GM23248 (cell line): ENCODE measurements around the gene KCTD5. TPM values are rescaled to one million over a fixed set of nuclear protein-coding genes. Genes with fewer than 3 reads are reported as not detected.
"Not testable (repeated sequence)": the region's sequence is repeated elsewhere in the genome, so short reads cannot be mapped to it uniquely, and the experiment has no call there.

Experiments used
- DNase-seq: peaks from one replicate; pipeline ENCODE4 v3.0.0-alpha.2; 2015
- H2AFZ ChIP-seq: fragments of 200-600 bp; sonication (generic); 2 replicates; pipeline ENCODE4 v1.6.1; 2016; ENCODE audit warnings: antibody characterized with exemption
- H3F3A ChIP-seq: fragments of 200-600 bp; sonication (generic); 2 replicates; pipeline ENCODE4 v1.6.1; 2016; ENCODE audit warnings: mild to moderate bottlenecking, antibody characterized with exemption, mixed run types; ENCODE audit not compliant: insufficient read depth
- H3K27ac ChIP-seq: fragments of 200-600 bp; sonication (generic); 2 replicates; pipeline ENCODE4 v1.5.1; 2016; ENCODE audit warnings: mild to moderate bottlenecking
- H3K27me3 ChIP-seq: fragments of 200-600 bp; sonication (generic); replicated peaks from 2 replicates; pipeline ENCODE4 v1.6.1; 2016; ENCODE audit warnings: mild to moderate bottlenecking; ENCODE audit not compliant: insufficient read depth
- H3K36me3 ChIP-seq: fragments of 200-600 bp; sonication (generic); 2 replicates; pipeline ENCODE4 v1.6.1; 2016; ENCODE audit warnings: low read depth, mild to moderate bottlenecking
- H3K4me1 ChIP-seq: fragments of 200-600 bp; sonication (generic); 2 replicates; pipeline ENCODE4 v1.6.1; 2016; ENCODE audit warnings: mild to moderate bottlenecking; ENCODE audit not compliant: insufficient read depth
- H3K4me2 ChIP-seq: fragments of 200-600 bp; sonication (generic); one replicate; pipeline ENCODE4 v1.6.1; 2016; ENCODE audit warnings: mild to moderate bottlenecking; ENCODE audit not compliant: unreplicated experiment
- H3K4me3 ChIP-seq: fragments of 200-600 bp; sonication (generic); 2 replicates; pipeline ENCODE4 v1.5.1; 2016; ENCODE audit warnings: mild to moderate bottlenecking
- H3K79me2 ChIP-seq: fragments of 200-600 bp; sonication (generic); 2 replicates; pipeline ENCODE4 v1.6.1; 2016; ENCODE audit warnings: mild to moderate bottlenecking; ENCODE audit not compliant: insufficient read depth
- H3K9ac ChIP-seq: fragments of 200-600 bp; sonication (generic); 2 replicates; pipeline ENCODE4 v1.6.1; 2016; ENCODE audit warnings: mild to moderate bottlenecking
- H3K9me2 ChIP-seq: fragments of 200-600 bp; sonication (generic); 2 replicates; pipeline ENCODE4 v1.6.1; 2016; ENCODE audit warnings: mixed run types, mild to moderate bottlenecking, moderate library complexity; ENCODE audit not compliant: insufficient read depth
- H3K9me3 ChIP-seq: fragments of 200-600 bp; sonication (generic); one replicate; pipeline ENCODE4 v1.6.1; 2017; ENCODE audit warnings: low read depth
- H4K20me1 ChIP-seq: fragments of 200-600 bp; sonication (generic); 2 replicates; pipeline ENCODE4 v1.6.0; 2016; ENCODE audit not compliant: insufficient read depth
- EZH2 ChIP-seq: fragments of 200-600 bp; sonication (generic); IDR thresholded peaks from 2 replicates; pipeline ENCODE4 v1.6.1; 2018; ENCODE audit warnings: antibody characterized with exemption, mild to moderate bottlenecking; ENCODE audit not compliant: insufficient read depth, poor library complexity, severe bottlenecking
- EZH2phosphoT487 ChIP-seq: fragments of 200-600 bp; sonication (generic); IDR thresholded peaks from 2 replicates; pipeline ENCODE4 v1.6.1; 2018; ENCODE audit warnings: antibody characterized with exemption, moderate library complexity, mild to moderate bottlenecking, low read depth; ENCODE audit not compliant: insufficient read depth
- WGBS, 2 experiments: methylation state at CpG; one replicate each; pipeline ENCODE4 v1.1.6; 2015 to 2017; ENCODE audit warnings: low lambda C conversion rate in 2 of 2, low coverage in 1 of 2; ENCODE audit errors: missing lambda C conversion rate in 2 of 2; 5-methylcytosine and 5-hydroxymethylcytosine counted together
- in situ Hi-C: fragments of 300-500 bp; cut with MboI; formaldehyde crosslinking; loops from 2 replicates; pipeline ENCODE4 v1.15.0; 2020
- polyA plus RNA-seq: library from polyadenylated mRNA; unstranded; fragments of >200 nt; fragmentation: Nextera tagmentation; extraction: Ambion mirVana; gene quantifications from 2 replicates; pipeline ENCODE4 v1.2.1, GENCODE V29; 2016
- total RNA-seq: library from RNA; depleted of rRNA; stranded (reverse); fragments of >200 nt; shearing (Covaris generic); gene quantifications from 2 replicates; pipeline ENCODE4 v1.2.3, GENCODE V29; 2014

The KCTD5 gene
- total and polyA plus RNA-seq, 2 experiments from 2014 or later: 33.2 to 38.3 TPM

GRCh38 chr16:2653915-2654314, 28.4 kb upstream of the KCTD5 start:
- no CpG with 5 or more reads among the region's 13 CpGs for WGBS, 2 experiments
- peaks cover 12% of the 10 kb centered on the region for H3K27me3 ChIP-seq
- in situ Hi-C loops: not testable (repeated sequence)

GRCh38 chr16:2654949-2655348, 27.4 kb upstream of the KCTD5 start:
- H4K20me1 ChIP-seq, in situ Hi-C loops: not testable (repeated sequence)

More at GRCh38 chr16:2653915-2654314, 28.4 kb upstream of the KCTD5 start:
- not testable (repeated sequence) for H4K20me1 ChIP-seq, DNase-seq, H3K27ac ChIP-seq, H3K36me3 ChIP-seq, H3K4me1 ChIP-seq, H3K9me2 ChIP-seq, H3K79me2 ChIP-seq, H3K9ac ChIP-seq, H2AFZ ChIP-seq, H3K4me3 ChIP-seq, H3F3A ChIP-seq, H3K4me2 ChIP-seq, H3K9me3 ChIP-seq

GRCh38 chr16:2656985-2657384, 25.3 kb upstream of the KCTD5 start:
- Histone ChIP-seq H3K4me2 (no peak overlapping the region), H2AFZ (no peak overlapping the region), H3K9me2 (no peaks in the 10 kb centered on the region), H3K9me3 (no peaks in the 10 kb centered on the region), H3K79me2 (no peaks in the 10 kb centered on the region), H3F3A (no peaks in the 10 kb centered on the region), H4K20me1 (no peaks in the 10 kb centered on the region), H3K36me3 (no peaks in the 10 kb centered on the region), H3K27ac (no peak overlapping the region), H3K4me3 (no peak overlapping the region), H3K4me1 (no peaks in the 10 kb centered on the region), H3K9ac (no peak overlapping the region), H3K27me3 (peaks cover 12% of the 10 kb centered on the region)
- 3 to 5% methylated on average over 2 of the region's 2 CpGs for WGBS, 2 experiments
- TF ChIP-seq EZH2phosphoT487 (no peak), EZH2 (no peak)
- DNase-seq: no peak
- in situ Hi-C loops: no loop called here

More at GRCh38 chr16:2654949-2655348, 27.4 kb upstream of the KCTD5 start:
- DNase-seq, H3K9me2 ChIP-seq, H3K4me3 ChIP-seq, H3K4me2 ChIP-seq, H2AFZ ChIP-seq, H3K27ac ChIP-seq, H3K9ac ChIP-seq, H3K79me2 ChIP-seq, H3F3A ChIP-seq, H3K36me3 ChIP-seq, H3K4me1 ChIP-seq, H3K9me3 ChIP-seq: not testable (repeated sequence)
- H3K27me3 ChIP-seq: peaks cover 12% of the 10 kb centered on the region
- 50% methylated on average over 2 of the region's 8 CpGs for WGBS, 2 experiments

DNA sequence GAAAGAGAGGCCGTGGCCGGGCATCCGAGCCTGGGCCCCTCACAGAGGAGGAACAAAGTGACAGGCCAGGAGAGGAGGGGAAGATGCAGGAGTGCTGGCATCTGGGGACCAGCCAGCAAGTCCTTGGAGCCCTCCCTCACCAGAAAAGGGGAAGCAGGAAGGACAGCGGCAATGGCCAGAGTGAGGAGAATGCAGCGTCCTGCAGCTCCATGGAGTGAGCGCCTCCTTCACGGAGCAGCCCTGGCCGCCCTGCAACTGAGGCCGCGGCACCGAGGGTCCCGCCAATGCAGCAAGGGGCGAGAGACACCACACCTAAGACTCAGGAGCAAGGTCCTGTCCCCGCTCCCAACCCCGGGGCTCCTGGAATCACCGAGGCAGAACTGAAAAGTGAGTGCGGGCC, 24.5 kb upstream of the KCTD5 start:
- H3K27ac ChIP-seq, H3K4me1 ChIP-seq: not testable (repeated sequence)
- WGBS, 2 experiments: no CpG with 5 or more reads among the region's 17 CpGs

DNA sequence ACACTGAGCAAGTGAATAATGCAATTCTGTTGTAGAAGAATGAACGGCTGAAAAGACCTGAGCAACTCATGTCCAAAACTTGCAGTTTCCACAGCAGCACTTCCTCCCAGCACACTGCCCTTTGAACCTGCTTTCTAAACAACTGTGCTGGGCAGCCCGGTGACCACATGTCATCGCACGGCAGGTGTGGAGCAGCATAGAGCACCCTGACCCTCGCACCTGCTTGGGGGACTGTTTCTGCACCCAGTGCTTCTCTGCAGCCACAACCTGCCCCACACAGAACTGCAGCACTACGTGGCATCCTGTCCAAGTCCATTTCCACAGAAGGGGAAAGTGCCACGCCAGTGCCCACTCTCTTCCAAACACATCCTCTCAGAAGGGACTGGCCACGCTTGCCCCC, 22.8 kb upstream of the KCTD5 start:
- H3K9me3 ChIP-seq, H3K9me2 ChIP-seq, H2AFZ ChIP-seq, H3K36me3 ChIP-seq, H4K20me1 ChIP-seq, H3K4me3 ChIP-seq, DNase-seq, H3K79me2 ChIP-seq, H3K9ac ChIP-seq, H3K27ac ChIP-seq, H3K4me1 ChIP-seq, in situ Hi-C loops, H3K4me2 ChIP-seq: not testable (repeated sequence)
- Histone ChIP-seq H3F3A (peaks cover 16% of the 10 kb centered on the region), H3K27me3 (peaks cover 12% of the 10 kb centered on the region)
- WGBS, 2 experiments: 86 to 92% methylated on average over 7 to 8 of the region's 8 CpGs

More for the DNA sequence above, 24.5 kb upstream of the KCTD5 start:
- H3K36me3 ChIP-seq, DNase-seq, H3F3A ChIP-seq, H3K79me2 ChIP-seq, H4K20me1 ChIP-seq, H2AFZ ChIP-seq, in situ Hi-C loops, H3K4me3 ChIP-seq, H3K4me2 ChIP-seq, H3K9me3 ChIP-seq, H3K9ac ChIP-seq, H3K9me2 ChIP-seq: not testable (repeated sequence)
- H3K27me3 ChIP-seq: peaks cover 12% of the 10 kb centered on the region

DNA sequence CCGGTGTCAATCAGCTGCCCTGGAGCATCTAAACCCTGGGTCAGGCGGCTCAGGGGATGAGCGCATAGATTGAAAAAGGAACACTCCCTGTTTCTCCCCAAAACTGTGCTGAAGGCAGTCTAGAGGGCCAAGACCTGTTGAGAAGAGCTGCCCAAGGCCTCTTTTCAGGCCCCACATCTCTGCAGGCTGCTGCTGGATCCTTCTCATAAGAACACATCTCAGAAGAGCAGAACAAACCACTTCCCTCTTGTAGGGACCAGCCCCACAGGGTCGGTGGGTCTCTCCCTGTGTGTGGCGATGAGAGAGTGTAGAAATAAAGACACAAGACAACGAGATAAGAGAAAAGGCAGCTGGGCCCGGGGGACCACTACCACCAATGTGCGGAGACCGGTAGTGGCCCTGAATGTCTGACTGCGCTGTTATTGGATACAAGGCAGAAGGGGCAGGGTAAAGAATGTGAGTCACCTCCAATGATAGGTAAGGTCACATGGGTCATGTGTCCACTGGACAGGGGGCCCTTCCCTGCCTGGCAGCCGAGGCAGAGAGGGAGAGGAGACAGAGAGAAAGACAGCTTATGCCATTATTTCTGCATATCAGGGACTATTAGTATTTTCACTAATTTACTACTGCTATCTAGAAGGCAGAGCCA, 22.2 kb upstream of the KCTD5 start:
- H3K4me3 ChIP-seq, in situ Hi-C loops, H3K9me2 ChIP-seq, H4K20me1 ChIP-seq, H2AFZ ChIP-seq, DNase-seq, H3K9ac ChIP-seq, H3K4me2 ChIP-seq, H3K36me3 ChIP-seq, H3K4me1 ChIP-seq, H3K9me3 ChIP-seq, H3K27ac ChIP-seq, H3K79me2 ChIP-seq: not testable (repeated sequence)
- 73 to 75% methylated on average over 11 of the region's 11 CpGs for WGBS, 2 experiments
- H3F3A ChIP-seq: peaks cover 19% of the 10 kb centered on the region
- H3K27me3 ChIP-seq: peaks cover 12% of the 10 kb centered on the region

- DNase-seq: peak; percentile 36
- H3K4me3 ChIP-seq, H3K27ac ChIP-seq, H3K36me3 ChIP-seq, H3K9me3 ChIP-seq, H3K4me1 ChIP-seq, H4K20me1 ChIP-seq, H3K4me2 ChIP-seq, in situ Hi-C loops, H3K9me2 ChIP-seq, H3K79me2 ChIP-seq, H3K9ac ChIP-seq, H2AFZ ChIP-seq: not testable (repeated sequence)
- Histone ChIP-seq H3K27me3 (peaks cover 12% of the 10 kb centered on the region), H3F3A (peaks cover 19% of the 10 kb centered on the region)
- WGBS, 2 experiments: 26 to 28% methylated on average over 21 of the region's 21 CpGs
Observed at GRCh38 chr16:2660755-2661373, 21.5 kb upstream of the KCTD5 start.
